HEK293 (cell line): ENCODE data around the gene ADGRD2.

Experiments
- CTCF ChIA-PET: fragments of 350-600 bp; formaldehyde crosslinking; extraction: SDS; loops from one replicate; lab custom pipeline; 2021; ENCODE audit warnings: antibody characterized with exemption; lab: Yijun Ruan, JAX
- POLR2A ChIA-PET: fragments of 300-600 bp; formaldehyde crosslinking; extraction: SDS; loops from one replicate; lab custom pipeline; 2020; ENCODE audit warnings: antibody characterized with exemption, inconsistent platforms; lab: Yijun Ruan, JAX
- H3K27ac ChIP-seq: fragments of 200-500 bp; sonication (Bioruptor generic); 2 replicates; pipeline ENCODE4 v1.5.1; 2014; ENCODE audit warnings: low read depth, low read length, control low read depth, inconsistent platforms; ENCODE audit errors: extremely low read depth
- H3K36me3 ChIP-seq, 2 experiments: fragments of 200-500 bp in 1 of 2; sonication (Bioruptor generic) in 1 of 2; 1 replicate in 1 of 2; 2 replicates in 1 of 2; pipeline ENCODE4 v1.5.1; 2014 to 2017; ENCODE audit warnings: inconsistent platforms in 2 of 2, low read length in 2 of 2; ENCODE audit not compliant: control insufficient read depth in 2 of 2, insufficient read depth in 1 of 2
- H3K4me1 ChIP-seq: fragments of 200-500 bp; sonication (Bioruptor generic); 2 replicates; pipeline ENCODE4 v1.5.1; 2014; ENCODE audit warnings: mild to moderate bottlenecking, low read length, inconsistent platforms; ENCODE audit not compliant: control insufficient read depth, insufficient read depth
- H3K4me3 ChIP-seq: 2 replicates; pipeline ENCODE4 v1.5.1; 2011; ENCODE audit warnings: low read depth, mild to moderate bottlenecking, control low read depth, low read length, moderate library complexity
- H3K9me3 ChIP-seq: fragments of 200-500 bp; sonication (Bioruptor generic); 2 replicates; pipeline ENCODE4 v1.5.1; 2014; ENCODE audit warnings: low read depth, low read length, inconsistent platforms; ENCODE audit not compliant: control insufficient read depth, insufficient read depth
- HOXC10 ChIP-seq: sonication (generic); formaldehyde crosslinking; IDR thresholded peaks from 2 replicates; pipeline ENCODE4 v1.8.1; 2023; ENCODE audit warnings: mild to moderate bottlenecking, missing genetic modification reagents
- SCRT2 ChIP-seq: fragments of 450-650 bp; formaldehyde crosslinking; IDR thresholded peaks from 2 replicates; pipeline ENCODE4 v1.5.1; 2016; ENCODE audit warnings: missing biosample characterization, missing genetic modification characterization
- SETDB1 ChIP-seq: IDR thresholded peaks from one replicate; pipeline ENCODE4 v1.6.1; 2017; ENCODE audit warnings: mild to moderate bottlenecking, low read length, moderate library complexity, mixed read lengths; ENCODE audit not compliant: insufficient read length
- SP3 ChIP-seq: fragments of 450-650 bp; formaldehyde crosslinking; IDR thresholded peaks from 2 replicates; pipeline ENCODE4 v1.5.1; 2016; ENCODE audit warnings: missing biosample characterization, missing genetic modification characterization
- TSHZ1 ChIP-seq: fragments of 450-650 bp; formaldehyde crosslinking; IDR thresholded peaks from 2 replicates; pipeline ENCODE4 v1.5.1; 2016; ENCODE audit warnings: missing biosample characterization, missing genetic modification characterization, borderline replicate concordance
- ZNF404 ChIP-seq: fragments of 450-650 bp; formaldehyde crosslinking; IDR thresholded peaks from 2 replicates; pipeline ENCODE4 v1.5.1; 2017; ENCODE audit warnings: missing biosample characterization, missing genetic modification characterization
- ZNF488 ChIP-seq: fragments of 450-650 bp; formaldehyde crosslinking; IDR thresholded peaks from 2 replicates; pipeline ENCODE4 v1.5.1; 2016; ENCODE audit warnings: missing biosample characterization, missing genetic modification characterization
- ZNF571 ChIP-seq: fragments of 450-650 bp; formaldehyde crosslinking; IDR thresholded peaks from 2 replicates; pipeline ENCODE4 v1.5.0; 2017; ENCODE audit warnings: missing biosample characterization, missing genetic modification characterization
- ZNF776 ChIP-seq: fragments of 450-650 bp; formaldehyde crosslinking; IDR thresholded peaks from 2 replicates; pipeline ENCODE4 v1.5.0; 2017; ENCODE audit warnings: missing biosample characterization, missing genetic modification characterization, borderline replicate concordance
- ZNF777 ChIP-seq: fragments of 450-650 bp; formaldehyde crosslinking; IDR thresholded peaks from 2 replicates; pipeline ENCODE4 v1.5.1; 2017; ENCODE audit warnings: missing biosample characterization, missing genetic modification characterization, borderline replicate concordance
- ZSCAN30 ChIP-seq: fragments of 450-650 bp; IDR thresholded peaks from 2 replicates; pipeline ENCODE4 v1.5.1; 2018; ENCODE audit warnings: missing biosample characterization, mild to moderate bottlenecking, missing genetic modification characterization, moderate library complexity
- TF ChIP-seq, protein P1 (sequence below): fragments of 450-650 bp; formaldehyde crosslinking; IDR thresholded peaks from 2 replicates; pipeline ENCODE4 v1.5.1; 2016; ENCODE audit warnings: missing biosample characterization, missing genetic modification characterization
- TF ChIP-seq, protein P2 (sequence below): fragments of 450-650 bp; formaldehyde crosslinking; IDR thresholded peaks from 2 replicates; pipeline ENCODE4 v1.5.1; 2017; ENCODE audit warnings: missing biosample characterization, missing genetic modification characterization
- TF ChIP-seq, protein P3 (sequence below): fragments of 450-650 bp; formaldehyde crosslinking; IDR thresholded peaks from 2 replicates; pipeline ENCODE4 v1.5.1; 2016; ENCODE audit warnings: missing biosample characterization, missing genetic modification characterization

Gene ADGRD2

GRCh38 chr9:124480621-124480981, 30.4 kb downstream of the ADGRD2 start (continued):
- TF ChIP-seq, protein P1, sequence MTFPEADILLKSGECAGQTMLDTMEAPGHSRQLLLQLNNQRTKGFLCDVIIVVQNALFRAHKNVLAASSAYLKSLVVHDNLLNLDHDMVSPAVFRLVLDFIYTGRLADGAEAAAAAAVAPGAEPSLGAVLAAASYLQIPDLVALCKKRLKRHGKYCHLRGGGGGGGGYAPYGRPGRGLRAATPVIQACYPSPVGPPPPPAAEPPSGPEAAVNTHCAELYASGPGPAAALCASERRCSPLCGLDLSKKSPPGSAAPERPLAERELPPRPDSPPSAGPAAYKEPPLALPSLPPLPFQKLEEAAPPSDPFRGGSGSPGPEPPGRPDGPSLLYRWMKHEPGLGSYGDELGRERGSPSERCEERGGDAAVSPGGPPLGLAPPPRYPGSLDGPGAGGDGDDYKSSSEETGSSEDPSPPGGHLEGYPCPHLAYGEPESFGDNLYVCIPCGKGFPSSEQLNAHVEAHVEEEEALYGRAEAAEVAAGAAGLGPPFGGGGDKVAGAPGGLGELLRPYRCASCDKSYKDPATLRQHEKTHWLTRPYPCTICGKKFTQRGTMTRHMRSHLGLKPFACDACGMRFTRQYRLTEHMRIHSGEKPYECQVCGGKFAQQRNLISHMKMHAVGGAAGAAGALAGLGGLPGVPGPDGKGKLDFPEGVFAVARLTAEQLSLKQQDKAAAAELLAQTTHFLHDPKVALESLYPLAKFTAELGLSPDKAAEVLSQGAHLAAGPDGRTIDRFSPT (tag by site-specific recombination), result peak; percentile 35; the same call in 1 of the 2 replicates
- TF ChIP-seq, protein P2, sequence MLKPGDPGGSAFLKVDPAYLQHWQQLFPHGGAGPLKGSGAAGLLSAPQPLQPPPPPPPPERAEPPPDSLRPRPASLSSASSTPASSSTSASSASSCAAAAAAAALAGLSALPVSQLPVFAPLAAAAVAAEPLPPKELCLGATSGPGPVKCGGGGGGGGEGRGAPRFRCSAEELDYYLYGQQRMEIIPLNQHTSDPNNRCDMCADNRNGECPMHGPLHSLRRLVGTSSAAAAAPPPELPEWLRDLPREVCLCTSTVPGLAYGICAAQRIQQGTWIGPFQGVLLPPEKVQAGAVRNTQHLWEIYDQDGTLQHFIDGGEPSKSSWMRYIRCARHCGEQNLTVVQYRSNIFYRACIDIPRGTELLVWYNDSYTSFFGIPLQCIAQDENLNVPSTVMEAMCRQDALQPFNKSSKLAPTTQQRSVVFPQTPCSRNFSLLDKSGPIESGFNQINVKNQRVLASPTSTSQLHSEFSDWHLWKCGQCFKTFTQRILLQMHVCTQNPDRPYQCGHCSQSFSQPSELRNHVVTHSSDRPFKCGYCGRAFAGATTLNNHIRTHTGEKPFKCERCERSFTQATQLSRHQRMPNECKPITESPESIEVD, result no peak
- TF ChIP-seq ZNF777 (tag by site-specific recombination) (no peak), TSHZ1 (tag by site-specific recombination) (no peak), SCRT2 (tag by site-specific recombination) (peak; percentile 66), ZNF776 (tag by site-specific recombination) (no peak), ZNF571 (tag by site-specific recombination) (no peak), SETDB1 (no peak)
- TF ChIP-seq, protein P3, sequence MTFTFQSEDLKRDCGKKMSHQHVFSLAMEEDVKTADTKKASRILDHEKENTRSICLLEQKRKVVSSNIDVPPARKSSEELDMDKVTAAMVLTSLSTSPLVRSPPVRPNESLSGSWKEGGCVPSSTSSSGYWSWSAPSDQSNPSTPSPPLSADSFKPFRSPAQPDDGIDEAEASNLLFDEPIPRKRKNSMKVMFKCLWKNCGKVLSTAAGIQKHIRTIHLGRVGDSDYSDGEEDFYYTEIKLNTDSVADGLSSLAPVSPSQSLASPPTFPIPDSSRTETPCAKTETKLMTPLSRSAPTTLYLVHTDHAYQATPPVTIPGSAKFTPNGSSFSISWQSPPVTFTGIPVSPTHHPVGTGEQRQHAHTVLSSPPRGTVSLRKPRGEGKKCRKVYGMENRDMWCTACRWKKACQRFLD, result no peak

GRCh38 chr9:124481115-124481514, 30.9 kb downstream of the ADGRD2 start:
- Histone ChIP-seq H3K9me3 (no peaks in the 10 kb centered on the region), H3K4me1 (no peaks in the 10 kb centered on the region), H3K27ac (no peak overlapping the region), H3K36me3 (no peaks in the 10 kb centered on the region), H3K4me3 (no peak overlapping the region)
- POLR2A ChIA-PET, result no interaction called here
- TF ChIP-seq ZNF488 (tag by site-specific recombination), result no peak
- no peak for TF ChIP-seq SP3 (tag by site-specific recombination)
- no peak for TF ChIP-seq ZNF404 (tag by site-specific recombination)
- TF ChIP-seq HOXC10 (CRISPR knock-in tag), result no peak
- TF ChIP-seq ZSCAN30 (tag by site-specific recombination), result no peak
- CTCF ChIA-PET, result interaction anchor here (5.2 kb wide), 1 partner anchor 61 kb away, joined by 27 read pairs; no protein-coding TSS in a partner anchor
